Measurements from ENCODE around the gene CHAC2. TPM values are rescaled to one million over a fixed set of nuclear protein-coding genes. Genes with fewer than 3 reads are reported as not detected.
"Not testable (repeated sequence)": the region's sequence is repeated elsewhere in the genome, so short reads cannot be mapped to it uniquely, and the experiment has no call there.

Gene CHAC2
- total RNA-seq: 3.2 TPM

DNA sequence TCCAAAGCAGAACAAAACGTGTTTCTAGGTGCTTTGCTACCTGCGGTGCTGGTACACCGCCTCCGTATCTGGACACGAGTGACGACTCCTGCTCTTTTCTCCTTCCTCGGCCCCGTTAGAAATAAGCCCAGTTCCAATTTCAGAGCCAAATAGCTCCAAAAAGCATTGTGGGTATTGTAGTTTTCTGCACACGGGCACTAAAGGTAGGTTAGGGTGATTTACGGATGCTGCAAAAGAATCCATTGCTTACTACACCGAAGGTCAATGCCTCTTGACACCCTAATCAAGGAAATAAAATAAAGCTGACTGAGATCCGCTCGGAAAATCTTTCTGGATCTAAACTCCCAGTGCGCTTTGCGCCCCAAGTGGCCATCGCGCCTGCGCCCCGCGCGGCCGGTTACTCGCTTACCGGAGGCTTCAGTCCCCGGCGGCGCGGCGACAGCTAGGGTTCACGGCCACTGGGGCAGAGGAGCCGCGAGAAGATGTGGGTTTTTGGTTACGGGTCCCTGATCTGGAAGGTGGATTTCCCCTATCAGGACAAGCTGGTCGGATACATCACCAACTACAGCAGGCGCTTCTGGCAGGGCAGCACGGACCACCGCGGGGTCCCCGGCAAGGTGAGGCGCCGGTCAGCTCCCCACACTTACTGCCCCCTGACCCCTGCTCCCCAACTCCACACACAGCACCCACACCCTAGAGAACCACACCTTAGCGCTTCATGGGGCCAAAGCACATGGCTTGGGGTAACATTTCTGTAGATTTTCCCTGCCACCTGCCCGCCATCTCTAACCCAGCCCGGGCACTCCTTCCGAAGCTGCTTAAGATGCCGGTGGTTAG is at the start of gene CHAC2:
TSS of gene CHAC2 (plus strand) at position 400 of the 837 bp plus-strand sequence. CDS start at position 483, 83 bp downstream.
- peak; percentile 84 for DNase-seq (ENCODE audit: low spot score)

GRCh38 chr2:53720944-53721343 is 46.7 kb upstream of the CHAC2 start:
- not testable (repeated sequence) for DNase-seq (ENCODE audit: low spot score)

GRCh38 chr2:53724536-53724935 is 43.1 kb upstream of the CHAC2 start:
- DNase-seq (ENCODE audit: low spot score): no peak

- no peak for DNase-seq (ENCODE audit: low spot score)
Measured at GRCh38 chr2:53725662-53726061, 41.9 kb upstream of the CHAC2 start.

DNA sequence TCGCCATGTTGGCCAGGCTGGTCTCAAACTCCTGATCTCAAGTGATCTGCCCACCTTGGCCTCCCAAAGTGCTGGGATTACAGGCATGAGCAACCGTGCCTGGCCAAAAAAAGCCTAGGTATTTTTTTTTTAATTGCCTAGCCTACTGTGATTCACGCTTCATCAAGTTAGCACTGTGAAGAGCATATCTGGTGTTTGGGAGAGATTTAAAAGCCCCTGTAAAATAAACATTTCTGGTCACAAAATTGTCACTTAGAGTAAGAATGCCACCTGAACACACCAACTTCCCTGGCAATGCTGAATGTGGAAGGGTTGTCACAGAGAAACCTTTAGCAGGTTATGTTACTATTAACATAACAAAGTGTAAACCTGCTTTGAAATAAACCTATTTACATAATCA is 39.7 kb upstream of the CHAC2 start:
- DNase-seq (ENCODE audit: low spot score): no peak

- DNase-seq (ENCODE audit: low spot score): no peak
Measured at GRCh38 chr2:53729143-53729762, 38.4 kb upstream of the CHAC2 start.

DNA sequence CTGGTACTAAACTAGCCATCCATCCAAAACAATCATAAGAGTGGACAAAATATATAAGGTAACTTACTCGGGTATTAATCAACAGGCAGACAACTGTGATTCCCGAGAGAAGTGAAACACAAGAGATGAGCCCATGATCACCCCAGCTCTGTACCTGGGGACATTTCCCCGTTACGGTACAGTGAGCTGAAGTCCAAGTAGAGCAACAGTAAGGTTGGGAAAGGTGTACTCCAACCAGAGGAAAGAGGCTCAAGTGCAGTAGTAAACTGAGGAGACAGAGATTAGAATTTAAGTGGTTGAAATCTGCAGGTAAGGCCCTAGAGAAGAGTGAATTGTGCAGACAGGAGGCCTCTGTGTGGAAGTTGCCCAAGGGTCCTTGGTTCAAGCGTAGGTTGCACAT is 30.5 kb upstream of the CHAC2 start:
- no peak for DNase-seq (ENCODE audit: low spot score)

DNA sequence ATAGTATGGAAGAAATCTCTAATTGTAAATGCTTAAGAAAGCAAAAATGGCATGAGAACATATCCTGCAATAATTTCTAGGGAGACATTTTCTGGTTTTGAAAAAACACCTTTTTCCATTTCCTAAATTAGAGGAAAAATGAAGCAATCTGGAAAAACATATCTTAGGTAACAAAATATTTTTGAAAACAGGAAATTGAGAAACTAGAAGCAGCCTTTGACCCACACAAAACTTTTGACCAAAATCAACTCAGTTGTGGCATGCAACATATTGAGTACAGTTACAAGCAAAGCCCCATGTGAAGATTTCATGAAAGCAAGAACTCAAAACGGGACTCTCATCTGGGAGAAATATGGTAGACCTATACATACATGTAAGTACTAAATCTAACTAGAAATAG is 28.6 kb upstream of the CHAC2 start:
- DNase-seq (ENCODE audit: low spot score): no peak

DNA sequence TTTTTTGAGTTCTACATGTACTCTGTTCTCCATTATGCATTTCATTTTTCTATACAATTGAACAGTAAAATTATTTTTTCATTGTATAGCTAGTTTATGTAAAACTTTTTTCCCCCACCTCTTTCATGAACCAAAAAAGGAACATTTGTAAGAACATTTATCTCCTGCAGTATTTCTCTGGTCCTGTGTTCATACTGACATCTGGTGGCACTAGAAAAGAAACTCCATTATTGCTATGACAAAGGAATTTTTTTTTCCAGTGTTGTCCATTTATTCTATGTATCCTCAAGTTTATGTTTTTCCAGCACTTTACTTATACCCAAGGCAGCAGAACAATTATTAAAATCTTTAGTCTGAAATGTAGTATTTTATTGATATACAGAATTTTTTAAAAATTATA is 27.4 kb upstream of the CHAC2 start:
- no peak for DNase-seq (ENCODE audit: low spot score)

DNA sequence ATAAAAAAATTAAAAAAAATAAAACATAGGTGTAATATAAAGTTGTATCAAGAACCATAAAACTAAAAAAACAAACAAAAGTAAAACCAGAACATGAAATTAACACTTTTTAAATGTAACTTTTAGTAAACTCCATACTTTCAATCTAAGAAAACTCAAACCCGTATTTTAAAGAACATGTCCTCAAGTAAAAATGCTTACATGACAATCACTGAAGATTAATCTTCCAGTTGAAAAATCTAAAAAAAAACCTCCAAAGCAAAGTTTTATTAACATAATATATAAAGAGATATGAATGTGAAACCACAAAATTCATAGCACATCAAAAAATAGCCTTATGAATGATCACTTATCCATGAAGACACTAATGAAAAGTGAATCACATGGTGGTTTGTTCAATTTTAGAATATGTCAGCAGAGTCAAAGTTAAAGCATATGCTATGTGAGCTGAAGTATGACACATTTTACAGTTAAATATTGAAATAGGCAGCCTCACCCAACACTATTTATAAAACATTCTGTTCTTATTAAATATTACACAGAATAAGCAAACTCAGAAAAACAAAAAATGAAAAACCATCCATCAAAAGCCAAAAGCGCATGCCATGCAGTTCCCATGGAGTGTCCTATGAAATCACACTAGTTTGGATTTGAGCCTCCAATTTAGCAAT is 23.1 kb upstream of the CHAC2 start:
- DNase-seq (ENCODE audit: low spot score): no peak

GRCh38 chr2:53750041-53750768 is 17.4 kb upstream of the CHAC2 start:
- no peak for DNase-seq (ENCODE audit: low spot score)

DNA sequence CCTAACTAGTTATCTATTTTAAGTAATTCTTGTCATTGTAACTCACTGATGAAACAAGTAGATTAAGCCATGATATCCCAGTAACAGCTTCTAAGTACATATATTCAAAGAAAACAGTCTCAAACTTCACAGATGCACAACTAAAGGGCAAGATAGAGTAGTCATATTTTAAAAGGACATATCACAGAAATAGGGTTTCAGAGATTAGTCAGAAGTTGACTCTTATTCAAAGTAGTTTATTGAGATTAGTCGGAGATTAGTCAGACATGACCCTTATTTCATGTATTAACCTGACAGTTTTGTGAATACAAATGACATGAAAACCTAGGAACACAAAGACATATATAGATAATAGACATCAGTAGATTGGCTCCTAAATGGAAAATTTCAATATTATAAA is 15.9 kb upstream of the CHAC2 start:
- DNase-seq (ENCODE audit: low spot score): no peak

GRCh38 chr2:53752385-53752784 is 15.2 kb upstream of the CHAC2 start:
- no peak for DNase-seq (ENCODE audit: low spot score)

DNA sequence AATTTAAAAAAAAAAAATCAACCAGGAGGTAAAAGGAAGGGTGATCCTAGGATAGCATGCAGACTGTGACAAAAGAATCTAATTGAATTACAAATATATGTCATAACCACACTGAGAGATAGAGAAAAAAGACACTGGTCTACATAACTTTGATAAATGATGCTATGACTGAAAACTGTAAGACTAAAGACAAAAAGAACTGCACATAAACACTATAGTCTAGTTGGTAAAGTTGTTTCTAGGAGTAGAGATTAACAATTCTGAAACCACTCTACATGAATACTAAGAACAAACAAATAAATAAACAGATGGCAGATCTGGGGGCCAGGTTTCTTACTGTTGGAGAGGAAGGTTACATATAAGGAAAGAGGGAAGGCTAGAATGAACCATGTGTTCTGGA is 14.6 kb upstream of the CHAC2 start:
- no peak for DNase-seq (ENCODE audit: low spot score)

DNA sequence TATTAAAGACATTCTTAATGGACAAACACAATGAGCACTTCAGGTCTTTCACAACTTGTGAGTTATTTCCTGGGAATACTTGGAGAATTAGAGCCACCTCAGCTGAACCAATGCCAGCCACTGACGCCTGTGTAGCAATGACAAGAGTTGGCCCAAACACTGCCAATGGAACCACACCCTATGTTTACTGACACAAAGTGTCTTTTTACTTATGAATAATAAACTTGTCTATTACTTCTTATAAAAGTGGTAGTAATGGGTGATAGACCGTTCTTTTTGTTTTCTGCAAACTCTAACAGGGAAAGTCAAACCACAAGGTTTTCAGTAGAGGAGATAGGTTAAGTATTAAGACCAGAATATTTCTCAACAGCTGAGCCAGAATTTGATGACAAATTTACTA is 12.5 kb upstream of the CHAC2 start:
- no peak for DNase-seq (ENCODE audit: low spot score)

DNA sequence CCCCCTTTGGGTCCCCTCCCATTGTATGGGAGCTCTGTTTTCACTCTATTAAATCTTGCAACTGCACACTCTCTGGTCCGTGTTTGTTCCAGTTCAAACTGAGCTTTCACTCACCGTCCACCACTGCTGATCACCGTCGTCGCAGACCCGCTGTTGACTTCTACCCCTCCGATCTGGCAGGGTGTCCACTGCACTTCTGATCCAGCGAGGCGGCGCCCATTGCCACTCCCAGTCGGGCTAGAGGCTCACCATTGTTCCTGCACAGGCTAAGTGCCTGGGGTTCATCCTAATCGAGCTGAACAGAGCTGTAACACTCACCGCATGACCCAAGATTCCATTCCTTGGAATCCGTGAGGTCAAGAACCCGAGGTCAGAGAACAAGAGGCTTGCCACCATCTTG is 11.0 kb upstream of the CHAC2 start:
- no peak for DNase-seq (ENCODE audit: low spot score)

DNA sequence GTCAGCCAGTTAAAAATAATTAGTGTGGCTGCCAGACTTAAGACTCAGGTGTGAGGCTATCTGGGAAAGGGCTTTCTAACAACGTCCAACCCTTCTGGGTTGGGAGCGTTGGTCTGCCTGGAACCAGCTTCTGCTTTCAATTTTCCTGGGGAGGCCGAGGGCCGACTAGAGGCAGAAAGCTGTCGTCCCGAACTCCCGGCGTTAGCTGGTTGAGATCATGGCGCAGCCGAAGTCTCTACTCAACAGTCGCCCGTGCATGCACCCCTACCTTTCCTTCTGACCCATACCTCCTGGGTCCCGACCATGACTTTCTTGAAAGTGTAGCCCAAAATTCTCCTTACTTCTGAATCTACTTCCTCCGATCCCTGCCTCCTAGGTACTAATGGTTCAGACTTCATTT is 10.4 kb upstream of the CHAC2 start:
- DNase-seq (ENCODE audit: low spot score): not testable (repeated sequence)

- no peak for DNase-seq (ENCODE audit: low spot score)
Measured at GRCh38 chr2:53765767-53766166, 1.8 kb upstream of the CHAC2 start.

- DNase-seq (ENCODE audit: low spot score): no peak
Measured at GRCh38 chr2:53768242-53768542, 588 bp downstream of the CHAC2 start.

GRCh38 chr2:53769318-53769945 is 1.8 kb downstream of the CHAC2 start:
- no peak for DNase-seq (ENCODE audit: low spot score)

DNA sequence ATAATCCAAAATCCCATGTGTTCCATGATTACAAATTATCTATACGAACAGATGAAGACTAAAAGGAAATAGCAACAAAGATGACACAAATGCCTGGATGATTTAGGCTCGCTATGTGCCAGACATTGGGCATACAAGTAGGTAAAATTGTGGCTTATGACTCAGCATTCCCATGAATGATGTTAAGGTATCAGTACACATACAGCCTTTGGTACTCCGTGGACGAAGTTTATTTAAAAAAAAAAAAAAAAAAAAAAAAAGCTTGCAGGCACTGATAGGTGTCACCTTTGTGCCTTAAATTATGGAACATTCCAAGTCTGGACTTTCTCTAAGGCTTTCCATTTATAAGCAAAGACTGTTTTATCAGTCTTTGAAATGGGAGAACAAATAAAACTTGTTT is 2.7 kb downstream of the CHAC2 start:
- no peak for DNase-seq (ENCODE audit: low spot score)

GRCh38 chr2:53777134-53777533 is 9.5 kb downstream of the CHAC2 start:
- DNase-seq (ENCODE audit: low spot score): no peak

Data from ureter (tissue), 1 donor.